H9 (cell line): Measurements from ENCODE around the gene ZNF396. TPM values are rescaled to one million over a fixed set of nuclear protein-coding genes. Genes with fewer than 3 reads are reported as not detected.
A peak's percentile ranks its signal among the peaks of the same experiment; 100 is the strongest.

Experiments used
- DNase-seq: peaks from one replicate; pipeline ENCODE4 v3.0.0-alpha.2; 2017
- H2AFZ ChIP-seq: one replicate; pipeline ENCODE4 v1.6.1; 2013; ENCODE audit warnings: mild to moderate bottlenecking, low read length, control low read depth, moderate library complexity
- H2AK5ac ChIP-seq: 2 replicates; pipeline ENCODE4 v1.6.1; 2013; ENCODE audit warnings: low read length, control low read depth, mixed read lengths; ENCODE audit not compliant: insufficient read length
- H2BK120ac ChIP-seq: one replicate; pipeline ENCODE4 v1.6.1; 2013; ENCODE audit warnings: low read depth, mild to moderate bottlenecking, low read length, control low read depth, inconsistent platforms; ENCODE audit not compliant: poor library complexity, severe bottlenecking
- H2BK12ac ChIP-seq: 2 replicates; pipeline ENCODE4 v1.6.1; 2013; ENCODE audit warnings: low read length, control low read depth, mixed read lengths, low read depth; ENCODE audit not compliant: insufficient read length
- H2BK15ac ChIP-seq: 2 replicates; pipeline ENCODE4 v1.6.1; 2013; ENCODE audit warnings: low read depth, low read length, control low read depth
- H2BK20ac ChIP-seq: one replicate; pipeline ENCODE4 v1.6.1; 2013; ENCODE audit warnings: low read depth, mild to moderate bottlenecking, low read length, control low read depth, inconsistent platforms; ENCODE audit not compliant: poor library complexity, severe bottlenecking
- H2BK5ac ChIP-seq: 2 replicates; pipeline ENCODE4 v1.6.1; 2013; ENCODE audit warnings: low read length, control low read depth, mixed read lengths; ENCODE audit not compliant: insufficient read length
- H3K14ac ChIP-seq: 2 replicates; pipeline ENCODE4 v1.6.1; 2013; ENCODE audit warnings: low read length, control low read depth; ENCODE audit not compliant: insufficient read depth
- H3K18ac ChIP-seq: 2 replicates; pipeline ENCODE4 v1.6.1; 2013; ENCODE audit warnings: low read depth, mild to moderate bottlenecking, mixed read lengths, low read length, control low read depth; ENCODE audit not compliant: insufficient read length
- H3K23ac ChIP-seq: 2 replicates; pipeline ENCODE4 v1.6.1; 2013; ENCODE audit warnings: low read length, control low read depth, mixed read lengths, low read depth; ENCODE audit not compliant: insufficient read length
- H3K23me2 ChIP-seq: 2 replicates; pipeline ENCODE4 v1.6.1; 2013; ENCODE audit warnings: low read depth, mild to moderate bottlenecking, mixed read lengths, low read length, control low read depth; ENCODE audit not compliant: insufficient read length, poor library complexity, severe bottlenecking
- H3K27ac ChIP-seq: 2 replicates; pipeline ENCODE4 v1.5.1; 2013; ENCODE audit warnings: low read length, control low read depth, mixed read lengths, low read depth; ENCODE audit not compliant: insufficient read length
- H3K27me3 ChIP-seq: 2 replicates; pipeline ENCODE4 v1.6.1; 2013; ENCODE audit warnings: low read length, control low read depth, inconsistent platforms; ENCODE audit not compliant: insufficient read depth
- H3K4ac ChIP-seq: 2 replicates; pipeline ENCODE4 v1.6.1; 2013; ENCODE audit warnings: low read depth, mild to moderate bottlenecking, control low read depth, inconsistent platforms, low read length, moderate library complexity
- H3K4me1 ChIP-seq: 2 replicates; pipeline ENCODE4 v1.6.1; 2013; ENCODE audit warnings: low read length, control low read depth, inconsistent platforms; ENCODE audit not compliant: insufficient read depth
- H3K4me2 ChIP-seq: 2 replicates; pipeline ENCODE4 v1.6.1; 2013; ENCODE audit warnings: low read length, control low read depth, mixed read lengths; ENCODE audit not compliant: insufficient read length, insufficient read depth
- H3K56ac ChIP-seq: 2 replicates; pipeline ENCODE4 v1.6.1; 2013; ENCODE audit warnings: low read depth, mild to moderate bottlenecking, mixed read lengths, low read length, control low read depth; ENCODE audit not compliant: insufficient read length
- H3K79me1 ChIP-seq: 2 replicates; pipeline ENCODE4 v1.6.1; 2013; ENCODE audit warnings: low read depth, mild to moderate bottlenecking, moderate library complexity, low read length, control low read depth, inconsistent platforms; ENCODE audit not compliant: insufficient read depth, poor library complexity, severe bottlenecking
- H3K79me2 ChIP-seq: 2 replicates; pipeline ENCODE4 v1.6.1; 2013; ENCODE audit warnings: low read length, control low read depth, inconsistent platforms; ENCODE audit not compliant: insufficient read depth
- H3K9ac ChIP-seq: 2 replicates; pipeline ENCODE4 v1.6.1; 2013; ENCODE audit warnings: low read length, control low read depth, mixed read lengths; ENCODE audit not compliant: insufficient read length; ENCODE audit errors: extremely low read depth
- H3K9me3 ChIP-seq: one replicate; pipeline ENCODE4 v1.6.1; 2013; ENCODE audit warnings: low read depth, low read length, inconsistent platforms; ENCODE audit not compliant: control insufficient read depth
- H3T11ph ChIP-seq: one replicate; pipeline ENCODE4 v1.6.1; 2013; ENCODE audit warnings: mild to moderate bottlenecking, low read length, control low read depth, inconsistent platforms
- H4K20me1 ChIP-seq: one replicate; pipeline ENCODE4 v1.6.1; 2013; ENCODE audit not compliant: control insufficient read depth, insufficient read length, insufficient read depth
- H4K5ac ChIP-seq: 2 replicates; pipeline ENCODE4 v1.6.1; 2013; ENCODE audit warnings: low read depth, mild to moderate bottlenecking, mixed read lengths, low read length, control low read depth; ENCODE audit not compliant: insufficient read length
- H4K8ac ChIP-seq: replicated peaks from 2 replicates; pipeline ENCODE4 v1.6.1; 2013; ENCODE audit warnings: low read length, control low read depth, mixed read lengths, low read depth; ENCODE audit not compliant: insufficient read length
- H4K91ac ChIP-seq: 2 replicates; pipeline ENCODE4 v1.6.1; 2013; ENCODE audit warnings: low read depth, mild to moderate bottlenecking, moderate library complexity, mixed read lengths, low read length, control low read depth; ENCODE audit not compliant: insufficient read length
- H3K27ac Mint-ChIP-seq, 3 experiments: 2 replicates in 2 of 3; 3 replicates in 1 of 3; pipeline ENCODE4 v1.8.0; 2020 to 2021; ENCODE audit warnings: mixed read lengths in 3 of 3, mild to moderate bottlenecking in 1 of 3, moderate library complexity in 1 of 3
- H3K27me3 Mint-ChIP-seq: 2 replicates; pipeline ENCODE4 v1.8.0; 2021; ENCODE audit warnings: low read depth, mild to moderate bottlenecking, moderate library complexity, mixed read lengths
- H3K36me3 Mint-ChIP-seq, 3 experiments: 2 replicates in 2 of 3; 3 replicates in 1 of 3; pipeline ENCODE4 v1.8.0; 2020 to 2021; ENCODE audit warnings: low read depth in 3 of 3, mixed read lengths in 3 of 3; ENCODE audit not compliant: insufficient read depth in 1 of 3
- H3K4me1 Mint-ChIP-seq, 2 experiments: 2 replicates each; pipeline ENCODE4 v1.8.0; 2020; ENCODE audit warnings: mixed read lengths in 2 of 2
- H3K4me3 Mint-ChIP-seq, 2 experiments: 2 replicates in 1 of 2; 3 replicates in 1 of 2; pipeline ENCODE4 v1.8.0; 2020 to 2021; ENCODE audit warnings: mild to moderate bottlenecking in 2 of 2, mixed read lengths in 2 of 2, moderate library complexity in 1 of 2
- H3K9me3 Mint-ChIP-seq, 2 experiments: 2 replicates in 1 of 2; 3 replicates in 1 of 2; pipeline ENCODE4 v1.8.0; 2020; ENCODE audit warnings: mild to moderate bottlenecking in 2 of 2, mixed read lengths in 2 of 2, moderate library complexity in 1 of 2
- WGBS: extraction: QIAGEN DNeasy Blood & Tissue Kit; methylation state at CpG from one replicate; pipeline ENCODE4 v1.1.7; 2013; ENCODE audit warnings: missing lambda C conversion rate, low lambda C conversion rate, mixed read lengths; ENCODE audit not compliant: insufficient read length; ENCODE audit errors: extremely low coverage; 5-methylcytosine and 5-hydroxymethylcytosine counted together
- total RNA-seq: library from RNA; stranded (reverse); gene quantifications from 2 replicates; pipeline ENCODE4 v1.2.1, GENCODE V29; 2021
- TF ChIP-seq, protein P1 (sequence below): fragments of 200-600 bp; sonication (generic); conservative IDR thresholded peaks from 3 replicates; pipeline ENCODE4 v1.8.0; 2021; ENCODE audit warnings: antibody characterized with exemption, mild to moderate bottlenecking

Gene ZNF396
- total RNA-seq, 1 experiment from 2014 or later: 1.2 TPM

DNA sequence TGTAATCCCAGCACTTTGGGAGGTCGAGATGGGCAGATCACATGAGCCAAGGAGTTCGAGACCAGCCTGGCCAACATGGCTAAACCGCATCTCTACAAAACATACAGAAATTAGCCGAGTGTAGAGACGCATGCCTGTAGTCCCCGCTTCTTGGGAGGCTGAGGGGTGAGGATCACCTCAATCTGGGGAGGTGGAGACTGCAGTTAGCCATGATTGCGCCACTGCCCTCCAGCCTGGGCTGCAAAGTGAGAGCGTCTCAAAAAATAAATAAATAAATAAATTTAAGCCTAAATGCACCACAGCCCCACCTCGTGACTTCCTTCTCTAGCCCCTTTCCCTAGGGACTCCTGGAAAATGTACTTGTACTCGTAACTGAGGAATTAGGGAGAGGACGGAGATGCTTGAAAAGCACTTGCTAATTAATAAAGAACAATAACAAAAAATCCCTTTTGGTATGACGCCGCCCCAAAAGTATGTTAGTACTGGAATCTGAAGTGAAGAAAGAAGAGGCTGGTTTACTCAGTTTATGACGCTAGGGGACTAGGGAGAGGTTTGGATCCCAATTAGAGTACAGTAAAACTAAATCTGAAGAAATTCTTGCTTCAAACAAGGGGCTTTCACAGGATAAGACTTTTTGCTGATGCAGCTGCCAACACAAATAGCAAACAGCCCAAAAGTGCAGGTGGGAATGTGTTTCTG is 887 bp upstream of the ZNF396 start:
- no peaks in the 10 kb centered on the region for H3K9me3 ChIP-seq
- H3K56ac ChIP-seq: no peak overlapping the region
- no peak overlapping the region for H4K5ac ChIP-seq
- H3K18ac ChIP-seq: no peak overlapping the region
- no peak overlapping the region for H4K8ac ChIP-seq
- H3K79me1 ChIP-seq: no peaks in the 10 kb centered on the region
- H3K27me3 Mint-ChIP-seq: peaks cover 23% of the 10 kb centered on the region
- peaks cover 8 to 14% of the 10 kb centered on the region in 2 experiments for H3K4me1 Mint-ChIP-seq
- H2AK5ac ChIP-seq: no peak overlapping the region
- H2BK120ac ChIP-seq: no peak overlapping the region
- H3K27ac Mint-ChIP-seq: no peak overlapping the region
- no peaks in the 10 kb centered on the region for H3K79me2 ChIP-seq
- no peak overlapping the region for H3K14ac ChIP-seq
- H2AFZ ChIP-seq: no peak overlapping the region
- H2BK5ac ChIP-seq: no peak overlapping the region
- no peaks in the 10 kb centered on the region for H4K20me1 ChIP-seq
- H3K36me3 Mint-ChIP-seq: peaks cover 2 to 5% (median 4%) of the 10 kb centered on the region in 3 experiments; a peak in 4 of 7 replicates
- H3T11ph ChIP-seq: no peak overlapping the region
- no CpG with 5 or more reads among the region's 14 CpGs for WGBS
- H3K23ac ChIP-seq: no peak overlapping the region
- H3K4me1 ChIP-seq: no peaks in the 10 kb centered on the region; the same call in 1 of the 2 replicates
- no peak overlapping the region for H3K27ac ChIP-seq
- TF ChIP-seq, protein P1, sequence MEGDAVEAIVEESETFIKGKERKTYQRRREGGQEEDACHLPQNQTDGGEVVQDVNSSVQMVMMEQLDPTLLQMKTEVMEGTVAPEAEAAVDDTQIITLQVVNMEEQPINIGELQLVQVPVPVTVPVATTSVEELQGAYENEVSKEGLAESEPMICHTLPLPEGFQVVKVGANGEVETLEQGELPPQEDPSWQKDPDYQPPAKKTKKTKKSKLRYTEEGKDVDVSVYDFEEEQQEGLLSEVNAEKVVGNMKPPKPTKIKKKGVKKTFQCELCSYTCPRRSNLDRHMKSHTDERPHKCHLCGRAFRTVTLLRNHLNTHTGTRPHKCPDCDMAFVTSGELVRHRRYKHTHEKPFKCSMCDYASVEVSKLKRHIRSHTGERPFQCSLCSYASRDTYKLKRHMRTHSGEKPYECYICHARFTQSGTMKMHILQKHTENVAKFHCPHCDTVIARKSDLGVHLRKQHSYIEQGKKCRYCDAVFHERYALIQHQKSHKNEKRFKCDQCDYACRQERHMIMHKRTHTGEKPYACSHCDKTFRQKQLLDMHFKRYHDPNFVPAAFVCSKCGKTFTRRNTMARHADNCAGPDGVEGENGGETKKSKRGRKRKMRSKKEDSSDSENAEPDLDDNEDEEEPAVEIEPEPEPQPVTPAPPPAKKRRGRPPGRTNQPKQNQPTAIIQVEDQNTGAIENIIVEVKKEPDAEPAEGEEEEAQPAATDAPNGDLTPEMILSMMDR: no peak
- DNase-seq: no peak
- no peak overlapping the region for H4K91ac ChIP-seq
- peak overlapping the region; percentile 77 to 80 for H3K4me3 Mint-ChIP-seq
- H3K27me3 ChIP-seq: no peaks in the 10 kb centered on the region
- peaks cover 4% of the 10 kb centered on the region for H3K23me2 ChIP-seq
- no peak overlapping the region for H2BK12ac ChIP-seq
- H2BK15ac ChIP-seq: no peak overlapping the region
- peak overlapping the region; percentile 68 for H3K4me2 ChIP-seq
- H3K4ac ChIP-seq: no peak overlapping the region
- no peak overlapping the region for H2BK20ac ChIP-seq
- H3K9me3 Mint-ChIP-seq: peaks cover 9% of the 10 kb centered on the region in 2 experiments; a peak in 3 of 5 replicates
- H3K9ac ChIP-seq: no peak overlapping the region
